HL-60 (cell line): ENCODE data around the gene TRNP1.

Experiments used
- DNase-seq, 2 experiments: peaks; one replicate each; pipeline ENCODE4 v3.0.0-alpha.2; 2010 to 2020; ENCODE audit warnings: low read depth in 1 of 2, low spot score in 1 of 2
- H3K27ac ChIP-seq: fragments of 250-450 bp; sonication (Bioruptor Pico); replicated peaks from 2 replicates; pipeline ENCODE4 v1.5.1; 2020; ENCODE audit warnings: mild to moderate bottlenecking, moderate library complexity
- H3K27me3 ChIP-seq: fragments of 250-450 bp; sonication (Bioruptor Pico); 2 replicates; pipeline ENCODE4 v1.5.1; 2021; ENCODE audit warnings: mild to moderate bottlenecking, moderate library complexity; ENCODE audit not compliant: insufficient read depth, poor library complexity, severe bottlenecking
- H3K4me3 ChIP-seq: replicated peaks from 2 replicates; pipeline ENCODE4 v1.5.1; 2011; ENCODE audit warnings: mild to moderate bottlenecking, control low read depth, low read length; ENCODE audit not compliant: insufficient read depth
- GABPA ChIP-seq: IDR thresholded peaks from 2 replicates; pipeline ENCODE4 v1.6.1; 2012; ENCODE audit warnings: low read depth
- POLR2AphosphoS5 ChIP-seq: IDR thresholded peaks from 2 replicates; pipeline ENCODE4 v1.6.1; 2012; ENCODE audit warnings: low read depth
- SPI1 ChIP-seq: IDR thresholded peaks from 2 replicates; pipeline ENCODE4 v1.6.1; 2012; ENCODE audit warnings: low read depth, mild to moderate bottlenecking, borderline replicate concordance
- TF ChIP-seq, protein P1 (sequence below): IDR thresholded peaks from one replicate; pipeline ENCODE4 v1.5.1; 2011; ENCODE audit warnings: low read length, control low read depth, inconsistent platforms; ENCODE audit not compliant: insufficient read depth
- TF ChIP-seq, protein P2 (sequence below): IDR thresholded peaks from 2 replicates; pipeline ENCODE4 v1.6.1; 2012; ENCODE audit warnings: low read depth; ENCODE audit not compliant: insufficient replicate concordance

Gene TRNP1

DNA sequence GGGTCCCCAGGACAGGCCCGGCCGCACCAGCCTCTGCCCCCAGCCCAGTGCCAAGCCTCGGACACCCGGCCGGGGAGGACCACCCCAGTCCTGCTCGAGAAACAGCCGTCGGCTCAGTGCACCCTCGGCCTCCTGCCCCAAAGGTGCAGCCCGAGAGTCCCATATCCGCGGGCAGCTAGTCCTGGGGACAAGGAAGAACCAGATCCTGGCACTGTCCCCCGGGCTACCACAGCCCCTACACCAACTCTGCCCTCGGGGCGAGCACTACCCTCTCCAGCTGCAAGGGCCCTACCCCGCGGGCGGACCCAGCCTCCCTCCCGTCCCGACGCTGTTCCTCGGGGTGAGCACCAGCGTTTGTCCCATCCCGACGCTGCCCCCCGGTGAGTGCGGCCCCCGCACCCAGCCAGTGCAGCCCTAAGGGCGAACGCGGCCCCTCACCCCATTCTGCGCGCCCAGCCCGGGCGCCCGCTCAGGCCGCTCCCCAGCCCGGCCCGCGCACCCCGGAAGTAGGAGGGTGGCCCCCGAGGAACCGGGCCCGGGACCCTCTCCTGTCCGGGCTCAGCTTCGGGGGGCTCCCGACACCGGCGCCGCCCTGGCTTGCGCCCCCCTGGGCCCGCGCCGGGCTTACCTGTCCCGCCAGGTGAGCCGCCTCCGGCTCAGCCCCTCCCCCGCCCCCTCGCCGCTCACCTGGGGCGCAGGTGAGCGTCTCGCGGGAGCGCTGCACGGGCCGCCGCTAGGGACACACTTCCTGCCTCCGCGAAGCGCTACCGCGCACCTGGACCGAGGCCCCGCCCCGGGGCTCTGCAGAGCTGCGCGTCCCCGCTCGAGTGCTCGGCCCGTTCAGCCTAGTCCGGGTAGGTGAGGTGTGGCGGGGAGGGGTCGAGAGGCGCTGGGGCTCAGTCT, 33.5 kb upstream of the TRNP1 start, which contains the start of gene KDF1:
TSS of gene KDF1 (minus strand) at position 747 of the 903 bp plus-strand sequence. CDS start 8,088 bp downstream, outside the sequence.
- no peak for TF ChIP-seq SPI1
- TF ChIP-seq, protein P1, sequence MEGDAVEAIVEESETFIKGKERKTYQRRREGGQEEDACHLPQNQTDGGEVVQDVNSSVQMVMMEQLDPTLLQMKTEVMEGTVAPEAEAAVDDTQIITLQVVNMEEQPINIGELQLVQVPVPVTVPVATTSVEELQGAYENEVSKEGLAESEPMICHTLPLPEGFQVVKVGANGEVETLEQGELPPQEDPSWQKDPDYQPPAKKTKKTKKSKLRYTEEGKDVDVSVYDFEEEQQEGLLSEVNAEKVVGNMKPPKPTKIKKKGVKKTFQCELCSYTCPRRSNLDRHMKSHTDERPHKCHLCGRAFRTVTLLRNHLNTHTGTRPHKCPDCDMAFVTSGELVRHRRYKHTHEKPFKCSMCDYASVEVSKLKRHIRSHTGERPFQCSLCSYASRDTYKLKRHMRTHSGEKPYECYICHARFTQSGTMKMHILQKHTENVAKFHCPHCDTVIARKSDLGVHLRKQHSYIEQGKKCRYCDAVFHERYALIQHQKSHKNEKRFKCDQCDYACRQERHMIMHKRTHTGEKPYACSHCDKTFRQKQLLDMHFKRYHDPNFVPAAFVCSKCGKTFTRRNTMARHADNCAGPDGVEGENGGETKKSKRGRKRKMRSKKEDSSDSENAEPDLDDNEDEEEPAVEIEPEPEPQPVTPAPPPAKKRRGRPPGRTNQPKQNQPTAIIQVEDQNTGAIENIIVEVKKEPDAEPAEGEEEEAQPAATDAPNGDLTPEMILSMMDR = no peak
- TF ChIP-seq POLR2AphosphoS5 = no peak
- TF ChIP-seq GABPA = no peak
- TF ChIP-seq, protein P2, sequence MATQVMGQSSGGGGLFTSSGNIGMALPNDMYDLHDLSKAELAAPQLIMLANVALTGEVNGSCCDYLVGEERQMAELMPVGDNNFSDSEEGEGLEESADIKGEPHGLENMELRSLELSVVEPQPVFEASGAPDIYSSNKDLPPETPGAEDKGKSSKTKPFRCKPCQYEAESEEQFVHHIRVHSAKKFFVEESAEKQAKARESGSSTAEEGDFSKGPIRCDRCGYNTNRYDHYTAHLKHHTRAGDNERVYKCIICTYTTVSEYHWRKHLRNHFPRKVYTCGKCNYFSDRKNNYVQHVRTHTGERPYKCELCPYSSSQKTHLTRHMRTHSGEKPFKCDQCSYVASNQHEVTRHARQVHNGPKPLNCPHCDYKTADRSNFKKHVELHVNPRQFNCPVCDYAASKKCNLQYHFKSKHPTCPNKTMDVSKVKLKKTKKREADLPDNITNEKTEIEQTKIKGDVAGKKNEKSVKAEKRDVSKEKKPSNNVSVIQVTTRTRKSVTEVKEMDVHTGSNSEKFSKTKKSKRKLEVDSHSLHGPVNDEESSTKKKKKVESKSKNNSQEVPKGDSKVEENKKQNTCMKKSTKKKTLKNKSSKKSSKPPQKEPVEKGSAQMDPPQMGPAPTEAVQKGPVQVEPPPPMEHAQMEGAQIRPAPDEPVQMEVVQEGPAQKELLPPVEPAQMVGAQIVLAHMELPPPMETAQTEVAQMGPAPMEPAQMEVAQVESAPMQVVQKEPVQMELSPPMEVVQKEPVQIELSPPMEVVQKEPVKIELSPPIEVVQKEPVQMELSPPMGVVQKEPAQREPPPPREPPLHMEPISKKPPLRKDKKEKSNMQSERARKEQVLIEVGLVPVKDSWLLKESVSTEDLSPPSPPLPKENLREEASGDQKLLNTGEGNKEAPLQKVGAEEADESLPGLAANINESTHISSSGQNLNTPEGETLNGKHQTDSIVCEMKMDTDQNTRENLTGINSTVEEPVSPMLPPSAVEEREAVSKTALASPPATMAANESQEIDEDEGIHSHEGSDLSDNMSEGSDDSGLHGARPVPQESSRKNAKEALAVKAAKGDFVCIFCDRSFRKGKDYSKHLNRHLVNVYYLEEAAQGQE = no peak
- H3K27me3 ChIP-seq = peaks cover 24% of the 10 kb centered on the region
- DNase-seq = no peak
- peak within 1 kb of the TSS; percentile 58 for H3K4me3 ChIP-seq
- H3K27ac ChIP-seq = no peak within 1 kb of the TSS

DNA sequence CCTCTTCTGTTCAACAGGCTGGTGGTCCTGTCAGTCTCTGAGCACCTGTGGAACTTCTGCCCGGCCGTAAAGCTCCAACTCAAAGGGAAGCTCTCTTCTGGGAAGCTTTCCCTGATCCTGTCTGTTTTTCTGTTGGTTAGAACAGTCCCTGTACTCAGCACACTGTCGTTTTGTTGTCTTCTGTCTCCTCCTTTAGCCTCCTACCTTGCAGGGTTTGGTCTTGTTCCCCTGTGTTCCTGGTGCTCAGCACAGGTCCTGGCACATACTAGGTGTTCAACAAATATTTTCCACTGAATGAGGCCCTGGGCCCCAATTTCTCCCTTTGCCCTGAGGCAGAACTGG, 32.9 kb upstream of the TRNP1 start:
- no peak overlapping the region for H3K27ac ChIP-seq
- no peak overlapping the region; the same call in 1 of the 2 replicates for H3K4me3 ChIP-seq
- TF ChIP-seq GABPA (no peak), POLR2AphosphoS5 (no peak), SPI1 (no peak)
- TF ChIP-seq, protein P2 = no peak
- TF ChIP-seq, protein P1 = no peak
- no peak for DNase-seq
- H3K27me3 ChIP-seq = peaks cover 24% of the 10 kb centered on the region

DNA sequence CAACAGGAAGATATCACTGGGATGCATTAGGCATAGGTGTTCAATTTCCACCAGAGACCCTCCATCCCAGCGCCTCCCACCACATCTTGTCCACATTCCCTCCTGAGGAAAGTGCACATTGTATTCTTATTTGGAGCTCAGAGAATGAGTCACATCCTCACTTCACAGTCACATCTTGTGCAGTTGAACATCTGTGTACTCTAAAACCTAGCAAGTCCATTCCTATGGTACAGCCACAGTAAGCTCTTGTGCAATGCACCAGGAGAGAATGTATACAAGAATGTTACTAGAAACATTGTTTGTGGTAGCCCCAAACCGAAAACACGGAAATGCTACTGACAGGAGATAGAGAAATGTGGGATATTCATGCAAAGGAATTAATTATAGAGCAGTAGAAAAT, 31.7 kb upstream of the TRNP1 start:
- no peak overlapping the region for H3K27ac ChIP-seq
- no peak overlapping the region for H3K4me3 ChIP-seq
- peaks cover 27% of the 10 kb centered on the region for H3K27me3 ChIP-seq
- TF ChIP-seq POLR2AphosphoS5 (no peak), GABPA (no peak), SPI1 (no peak)
- TF ChIP-seq, protein P2 = no peak
- TF ChIP-seq, protein P1 = no peak
- peak in 1 of 2 experiments; percentile 52 for DNase-seq
